ENCODE data around the gene PARD3.
A peak's percentile ranks its signal among the peaks of the same experiment; 100 is the strongest.

The PARD3 gene

DNA sequence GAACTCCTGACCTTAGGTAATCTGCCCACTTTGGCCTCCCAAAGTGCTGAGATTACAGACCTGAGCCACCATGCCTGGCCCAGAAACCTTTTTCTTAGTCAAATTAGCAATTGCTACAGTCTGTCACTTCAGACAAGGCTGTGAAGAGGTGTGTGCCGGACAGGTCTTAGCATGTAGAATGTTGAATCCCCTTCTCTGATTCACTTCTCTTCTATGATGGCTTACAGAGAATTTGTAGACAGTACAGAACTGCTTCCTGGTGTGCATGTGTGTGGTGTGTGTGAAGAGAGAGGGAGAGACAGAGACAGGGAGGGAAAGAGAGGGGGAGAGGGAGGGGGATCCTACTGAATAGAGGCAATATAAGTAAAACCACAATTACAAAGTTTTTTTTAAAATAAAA, 150.4 kb downstream of the PARD3 start:
- TF ChIP-seq, protein P1, sequence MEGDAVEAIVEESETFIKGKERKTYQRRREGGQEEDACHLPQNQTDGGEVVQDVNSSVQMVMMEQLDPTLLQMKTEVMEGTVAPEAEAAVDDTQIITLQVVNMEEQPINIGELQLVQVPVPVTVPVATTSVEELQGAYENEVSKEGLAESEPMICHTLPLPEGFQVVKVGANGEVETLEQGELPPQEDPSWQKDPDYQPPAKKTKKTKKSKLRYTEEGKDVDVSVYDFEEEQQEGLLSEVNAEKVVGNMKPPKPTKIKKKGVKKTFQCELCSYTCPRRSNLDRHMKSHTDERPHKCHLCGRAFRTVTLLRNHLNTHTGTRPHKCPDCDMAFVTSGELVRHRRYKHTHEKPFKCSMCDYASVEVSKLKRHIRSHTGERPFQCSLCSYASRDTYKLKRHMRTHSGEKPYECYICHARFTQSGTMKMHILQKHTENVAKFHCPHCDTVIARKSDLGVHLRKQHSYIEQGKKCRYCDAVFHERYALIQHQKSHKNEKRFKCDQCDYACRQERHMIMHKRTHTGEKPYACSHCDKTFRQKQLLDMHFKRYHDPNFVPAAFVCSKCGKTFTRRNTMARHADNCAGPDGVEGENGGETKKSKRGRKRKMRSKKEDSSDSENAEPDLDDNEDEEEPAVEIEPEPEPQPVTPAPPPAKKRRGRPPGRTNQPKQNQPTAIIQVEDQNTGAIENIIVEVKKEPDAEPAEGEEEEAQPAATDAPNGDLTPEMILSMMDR (IDR thresholded peaks at IDR 0.05), result no peak

DNA sequence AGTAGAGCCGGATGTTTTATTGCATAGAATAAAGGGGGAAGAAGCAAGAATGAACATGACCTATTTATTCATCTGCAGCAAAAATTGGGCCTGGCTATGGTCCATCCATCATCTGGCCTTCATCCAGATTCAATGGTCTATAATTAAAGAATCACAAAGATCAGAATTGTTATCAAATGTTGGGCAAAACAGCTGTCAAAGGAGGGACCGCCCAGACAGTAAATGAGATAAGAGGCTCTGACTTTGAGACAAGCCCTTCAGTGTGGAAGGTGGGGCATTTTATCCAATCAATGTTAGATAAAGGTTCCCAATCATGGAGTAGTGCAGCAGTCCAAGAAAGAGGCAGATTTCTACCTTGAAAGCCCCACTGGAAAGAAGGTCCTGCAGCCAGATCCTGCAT, 153.5 kb downstream of the PARD3 start:
- TF ChIP-seq, protein P1 (IDR thresholded peaks at IDR 0.05), result no peak

DNA sequence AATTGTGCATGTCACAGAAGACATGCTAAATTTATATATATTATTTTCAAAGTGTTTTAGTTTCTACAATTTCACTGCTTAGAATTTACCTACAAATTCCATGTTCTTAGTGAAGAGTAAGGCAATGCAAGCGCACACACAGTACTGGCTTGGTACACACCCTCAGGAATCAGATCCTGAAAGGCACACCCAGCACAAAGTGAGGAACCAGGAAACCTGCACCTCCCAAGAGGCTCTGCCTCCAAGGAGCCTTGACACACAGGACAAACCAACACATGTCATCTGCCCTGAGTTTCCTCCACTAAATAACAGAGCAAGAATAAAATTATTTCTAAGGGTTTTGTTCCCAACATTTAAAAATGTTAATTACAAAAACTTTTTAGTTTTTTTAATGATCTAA, 156.2 kb downstream of the PARD3 start:
- TF ChIP-seq, protein P1 (IDR thresholded peaks at IDR 0.05), result no peak

DNA sequence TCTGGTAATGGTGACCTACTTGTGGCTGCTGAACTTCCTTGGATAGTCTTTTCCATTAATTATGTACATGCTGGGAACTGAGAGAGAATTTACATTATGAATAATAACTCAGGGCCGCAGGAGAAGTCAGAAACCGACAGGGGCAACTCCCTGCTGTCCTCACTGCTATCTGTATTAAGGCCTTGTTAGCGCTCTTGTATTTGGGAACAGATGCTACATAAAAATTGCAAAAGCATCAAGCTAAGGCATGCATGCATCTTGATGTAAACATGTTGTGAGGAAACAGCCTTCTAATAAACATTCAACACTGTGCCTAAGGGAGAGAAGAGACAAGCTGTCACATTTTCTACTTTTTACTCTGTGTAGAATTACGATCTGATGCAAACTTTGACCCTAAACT, 158.4 kb downstream of the PARD3 start:
- TF ChIP-seq, protein P1 (IDR thresholded peaks at IDR 0.05), result no peak

DNA sequence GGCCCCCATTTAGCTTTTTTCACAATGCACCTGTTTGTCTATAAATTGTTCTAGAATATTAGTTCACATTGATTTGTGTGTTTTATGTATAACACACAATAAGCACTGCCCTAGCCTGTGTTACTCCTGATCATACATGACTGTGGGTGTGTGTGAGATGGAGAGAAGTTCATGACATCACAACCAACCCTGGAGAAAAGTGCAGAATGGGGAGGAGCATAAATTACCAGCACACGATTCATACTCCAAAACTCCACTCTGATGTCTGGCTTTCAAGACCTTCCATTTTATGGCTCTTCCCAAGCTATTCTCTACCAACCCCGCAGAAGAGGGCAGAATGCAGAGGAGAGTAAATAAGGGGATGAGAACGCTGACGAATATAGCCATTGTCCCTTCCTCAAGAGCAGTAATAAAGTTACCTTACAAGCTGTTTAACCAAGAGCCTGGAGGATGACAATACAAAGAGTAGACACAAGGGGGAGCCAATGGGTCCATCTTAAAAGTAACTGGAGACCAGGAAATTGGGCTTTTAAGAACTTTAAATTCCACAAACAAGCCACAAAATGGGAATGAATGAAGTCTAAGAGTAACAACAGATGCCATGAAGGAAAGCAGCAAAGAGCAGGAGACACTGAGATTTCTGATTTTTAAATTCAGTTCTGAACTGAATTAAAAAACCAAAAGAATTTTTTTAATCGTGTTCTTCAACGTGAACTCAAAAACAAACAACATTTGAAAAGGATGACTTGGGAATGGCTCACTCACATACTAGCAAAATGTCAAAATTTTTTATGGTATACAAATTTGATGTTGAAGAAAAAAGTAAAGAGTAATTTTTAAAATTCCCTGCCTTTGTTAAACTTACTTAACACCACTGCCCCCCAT, 159.6 kb downstream of the PARD3 start:
- TF ChIP-seq, protein P1 (IDR thresholded peaks at IDR 0.05), result peak; percentile 74

DNA sequence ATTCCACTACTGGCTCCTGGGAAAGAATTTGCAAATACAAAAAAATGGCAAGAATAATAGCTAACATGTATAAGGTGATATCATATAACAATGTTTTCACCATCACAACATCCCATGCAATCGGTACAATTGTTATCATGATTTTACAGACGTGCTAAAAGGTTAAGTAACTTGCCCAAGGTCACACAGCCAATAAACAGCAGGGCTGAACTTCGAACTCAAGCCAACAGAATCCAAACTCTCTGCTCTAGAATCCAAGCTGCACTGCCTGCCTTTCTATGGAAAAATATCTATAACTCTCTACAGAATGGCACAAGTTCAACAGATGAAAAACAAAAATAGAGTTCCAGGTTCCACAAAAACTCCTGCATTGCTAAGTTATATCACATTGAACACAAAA, 160.9 kb downstream of the PARD3 start:
- TF ChIP-seq, protein P1 (IDR thresholded peaks at IDR 0.05), result no peak

DNA sequence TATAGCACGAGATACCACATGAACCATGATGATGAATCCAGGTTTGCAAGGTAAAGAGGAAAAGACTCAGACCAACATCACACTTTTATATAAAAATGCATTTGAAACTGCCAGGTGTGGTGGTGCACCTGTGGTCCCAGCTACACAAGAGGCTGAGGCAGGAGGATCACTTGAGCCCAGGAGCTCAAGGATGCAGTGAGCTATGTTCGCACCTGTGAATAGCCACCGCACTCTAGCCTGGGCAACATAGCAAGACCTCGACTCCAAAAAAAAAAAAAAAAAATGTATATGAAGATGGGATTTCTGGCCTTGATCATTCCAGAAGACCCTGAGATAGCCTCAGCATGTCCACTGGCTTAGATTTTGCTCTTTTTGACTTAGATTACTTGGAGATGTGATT, 161.6 kb downstream of the PARD3 start:
- TF ChIP-seq, protein P1 (IDR thresholded peaks at IDR 0.05), result no peak

All from LNCAP (cell line).